HEK293 (cell line): ENCODE results near the gene CASP3.

Experiments
- CTCF ChIA-PET: fragments of 350-600 bp; formaldehyde crosslinking; extraction: SDS; loops from one replicate; lab custom pipeline; 2021; ENCODE audit warnings: antibody characterized with exemption; lab: Yijun Ruan, JAX
- POLR2A ChIA-PET: fragments of 300-600 bp; formaldehyde crosslinking; extraction: SDS; loops from one replicate; lab custom pipeline; 2020; ENCODE audit warnings: antibody characterized with exemption, inconsistent platforms; lab: Yijun Ruan, JAX
- H3K27ac ChIP-seq: fragments of 200-500 bp; sonication (Bioruptor generic); 2 replicates; pipeline ENCODE4 v1.5.1; 2014; ENCODE audit warnings: low read depth, low read length, control low read depth, inconsistent platforms; ENCODE audit errors: extremely low read depth
- H3K36me3 ChIP-seq, 2 experiments: fragments of 200-500 bp in 1 of 2; sonication (Bioruptor generic) in 1 of 2; 1 replicate in 1 of 2; 2 replicates in 1 of 2; pipeline ENCODE4 v1.5.1; 2014 to 2017; ENCODE audit warnings: inconsistent platforms in 2 of 2, low read length in 2 of 2; ENCODE audit not compliant: control insufficient read depth in 2 of 2, insufficient read depth in 1 of 2
- H3K4me1 ChIP-seq: fragments of 200-500 bp; sonication (Bioruptor generic); 2 replicates; pipeline ENCODE4 v1.5.1; 2014; ENCODE audit warnings: mild to moderate bottlenecking, low read length, inconsistent platforms; ENCODE audit not compliant: control insufficient read depth, insufficient read depth
- H3K4me3 ChIP-seq: 2 replicates; pipeline ENCODE4 v1.5.1; 2011; ENCODE audit warnings: low read depth, mild to moderate bottlenecking, control low read depth, low read length, moderate library complexity
- H3K9me3 ChIP-seq: fragments of 200-500 bp; sonication (Bioruptor generic); 2 replicates; pipeline ENCODE4 v1.5.1; 2014; ENCODE audit warnings: low read depth, low read length, inconsistent platforms; ENCODE audit not compliant: control insufficient read depth, insufficient read depth
- GLIS2 ChIP-seq: fragments of 450-650 bp; formaldehyde crosslinking; IDR thresholded peaks from 2 replicates; pipeline ENCODE4 v1.5.1; 2016; ENCODE audit warnings: missing biosample characterization, missing genetic modification characterization
- HIC1 ChIP-seq: fragments of 450-650 bp; formaldehyde crosslinking; IDR thresholded peaks from 2 replicates; pipeline ENCODE4 v1.5.1; 2016; ENCODE audit warnings: missing biosample characterization, missing genetic modification characterization
- MYNN ChIP-seq: fragments of 450-650 bp; formaldehyde crosslinking; IDR thresholded peaks from 2 replicates; pipeline ENCODE4 v1.5.1; 2016; ENCODE audit warnings: missing biosample characterization, missing genetic modification characterization, borderline replicate concordance
- SALL2 ChIP-seq: fragments of 450-650 bp; formaldehyde crosslinking; IDR thresholded peaks from 2 replicates; pipeline ENCODE4 v1.5.0; 2017; ENCODE audit warnings: missing biosample characterization, mild to moderate bottlenecking, missing genetic modification characterization, borderline replicate concordance
- TCF7L2 ChIP-seq: IDR thresholded peaks from 2 replicates; pipeline ENCODE4 v1.6.1; 2011; ENCODE audit warnings: low read depth, mild to moderate bottlenecking, inconsistent platforms, low read length, moderate library complexity, borderline replicate concordance
- ZBTB1 ChIP-seq: fragments of 450-650 bp; formaldehyde crosslinking; IDR thresholded peaks from 2 replicates; pipeline ENCODE4 v1.5.1; 2016; ENCODE audit warnings: missing biosample characterization, missing genetic modification characterization
- ZNF133 ChIP-seq: fragments of 450-650 bp; formaldehyde crosslinking; IDR thresholded peaks from 2 replicates; pipeline ENCODE4 v1.5.1; 2016; ENCODE audit warnings: missing biosample characterization, missing genetic modification characterization
- ZNF138 ChIP-seq: fragments of 450-650 bp; formaldehyde crosslinking; IDR thresholded peaks from 2 replicates; pipeline ENCODE4 v1.5.1; 2016; ENCODE audit warnings: missing biosample characterization, missing genetic modification characterization, borderline replicate concordance
- ZNF214 ChIP-seq: fragments of 450-650 bp; formaldehyde crosslinking; IDR thresholded peaks from 2 replicates; pipeline ENCODE4 v1.5.1; 2017; ENCODE audit warnings: missing biosample characterization, mild to moderate bottlenecking, missing genetic modification characterization, borderline replicate concordance
- ZNF23 ChIP-seq: fragments of 450-650 bp; formaldehyde crosslinking; IDR thresholded peaks from 2 replicates; pipeline ENCODE4 v1.5.1; 2016; ENCODE audit warnings: missing biosample characterization, missing genetic modification characterization, borderline replicate concordance
- ZNF292 ChIP-seq: fragments of 450-650 bp; formaldehyde crosslinking; IDR thresholded peaks from 2 replicates; pipeline ENCODE4 v1.5.1; 2016; ENCODE audit warnings: low read depth, missing biosample characterization, missing genetic modification characterization, borderline replicate concordance
- ZNF37A ChIP-seq: fragments of 450-650 bp; IDR thresholded peaks from 2 replicates; pipeline ENCODE4 v1.5.1; 2018; ENCODE audit warnings: missing biosample characterization, missing genetic modification characterization
- ZNF530 ChIP-seq: fragments of 450-650 bp; formaldehyde crosslinking; IDR thresholded peaks from 2 replicates; pipeline ENCODE4 v1.5.1; 2016; ENCODE audit warnings: low read depth, missing biosample characterization, missing genetic modification characterization
- ZNF549 ChIP-seq: fragments of 450-650 bp; IDR thresholded peaks from 2 replicates; pipeline ENCODE4 v1.5.1; 2018; ENCODE audit warnings: missing biosample characterization, missing genetic modification characterization, mild to moderate bottlenecking, inconsistent platforms, moderate library complexity
- ZNF558 ChIP-seq: fragments of 450-650 bp; formaldehyde crosslinking; IDR thresholded peaks from 2 replicates; pipeline ENCODE4 v1.5.1; 2016; ENCODE audit warnings: missing biosample characterization, missing genetic modification characterization
- ZNF560 ChIP-seq: fragments of 450-650 bp; formaldehyde crosslinking; IDR thresholded peaks from 2 replicates; pipeline ENCODE4 v1.5.1; 2017; ENCODE audit warnings: missing biosample characterization, missing genetic modification characterization, borderline replicate concordance
- ZNF626 ChIP-seq: fragments of 450-650 bp; sonication (Bioruptor Pico); formaldehyde crosslinking; IDR thresholded peaks from 2 replicates; pipeline ENCODE4 v1.5.1; 2018; ENCODE audit warnings: missing biosample characterization, missing genetic modification characterization, inconsistent platforms
- ZSCAN4 ChIP-seq: fragments of 450-650 bp; formaldehyde crosslinking; IDR thresholded peaks from 2 replicates; pipeline ENCODE4 v1.5.1; 2017; ENCODE audit warnings: missing biosample characterization, missing genetic modification characterization
- TF ChIP-seq, protein P1 (sequence below): fragments of 450-650 bp; formaldehyde crosslinking; IDR thresholded peaks from 2 replicates; pipeline ENCODE4 v1.5.1; 2017; ENCODE audit warnings: missing biosample characterization, mild to moderate bottlenecking, missing genetic modification characterization, moderate library complexity
- TF ChIP-seq, protein P2 (sequence below): fragments of 450-650 bp; formaldehyde crosslinking; IDR thresholded peaks from 2 replicates; pipeline ENCODE4 v1.5.1; 2016; ENCODE audit warnings: missing biosample characterization, missing genetic modification characterization
- TF ChIP-seq, protein P3 (sequence below): sonication (generic); formaldehyde crosslinking; IDR thresholded peaks from 2 replicates; pipeline ENCODE4 v1.8.1; 2022; ENCODE audit warnings: mild to moderate bottlenecking, moderate library complexity, missing genetic modification reagents
- TF ChIP-seq, protein P4 (sequence below): fragments of 450-650 bp; formaldehyde crosslinking; IDR thresholded peaks from 2 replicates; pipeline ENCODE4 v1.5.1; 2016; ENCODE audit warnings: missing biosample characterization, missing genetic modification characterization, low read depth
- TF ChIP-seq, protein P5 (sequence below): fragments of 450-650 bp; formaldehyde crosslinking; IDR thresholded peaks from 2 replicates; pipeline ENCODE4 v1.5.1; 2016; ENCODE audit warnings: missing biosample characterization, missing genetic modification characterization

CASP3 gene

DNA sequence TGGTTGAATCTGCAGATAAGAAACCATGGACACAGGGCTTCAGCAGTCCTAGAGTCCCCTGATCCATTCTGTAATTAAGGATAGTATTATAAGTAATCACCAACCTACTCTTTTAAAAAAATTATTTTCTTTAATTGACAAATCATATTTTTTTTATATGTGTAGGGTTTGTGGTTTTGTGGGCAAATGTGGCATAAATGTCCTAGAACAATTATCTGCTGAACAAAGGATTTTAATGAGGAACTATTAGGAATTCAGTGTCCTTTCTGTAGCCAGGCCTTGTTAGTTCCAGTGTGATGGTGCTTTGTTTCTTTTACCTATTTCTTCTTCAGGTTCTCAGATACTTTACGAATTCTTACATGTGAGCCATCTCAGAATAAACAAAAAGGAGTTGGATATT, 32.7 kb upstream of the CASP3 start:
- H3K36me3 ChIP-seq, result peaks cover 6 to 33% of the 10 kb centered on the region in 2 experiments; a peak in 2 of 3 replicates
- POLR2A ChIA-PET, result no interaction called here
- no peak overlapping the region for H3K4me3 ChIP-seq

DNA sequence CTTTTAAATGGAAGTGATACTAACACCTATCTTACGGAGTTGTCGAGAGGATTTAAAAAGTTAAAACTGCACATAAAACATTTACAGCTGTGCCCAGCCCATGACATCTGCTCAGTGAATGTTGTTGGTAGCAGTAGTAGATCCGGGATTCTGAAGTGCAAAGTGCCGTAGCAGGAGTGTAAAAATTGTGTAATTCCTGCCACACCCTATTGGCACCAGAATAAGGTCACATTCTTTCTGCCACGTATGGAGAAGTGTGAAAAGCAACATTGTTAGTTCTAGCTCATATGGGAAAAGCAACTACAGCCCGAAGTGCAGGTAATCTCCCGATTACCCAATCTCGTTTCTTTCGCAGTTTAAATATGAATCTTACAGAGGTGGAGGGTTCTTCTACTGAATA, 31.5 kb upstream of the CASP3 start:
- Histone ChIP-seq H3K9me3 (no peaks in the 10 kb centered on the region), H3K4me3 (no peak overlapping the region), H3K4me1 (no peaks in the 10 kb centered on the region), H3K27ac (no peak overlapping the region), H3K36me3 (peaks cover 6 to 25% of the 10 kb centered on the region in 2 experiments; a peak in 2 of 3 replicates)
- ChIA-PET POLR2A (no interaction called here), CTCF (no interaction called here)
- TF ChIP-seq ZNF133 (tag by site-specific recombination), result no peak
- TF ChIP-seq ZSCAN4, result no peak
- no peak for TF ChIP-seq ZNF626 (tag by site-specific recombination)
- TF ChIP-seq, protein P1, sequence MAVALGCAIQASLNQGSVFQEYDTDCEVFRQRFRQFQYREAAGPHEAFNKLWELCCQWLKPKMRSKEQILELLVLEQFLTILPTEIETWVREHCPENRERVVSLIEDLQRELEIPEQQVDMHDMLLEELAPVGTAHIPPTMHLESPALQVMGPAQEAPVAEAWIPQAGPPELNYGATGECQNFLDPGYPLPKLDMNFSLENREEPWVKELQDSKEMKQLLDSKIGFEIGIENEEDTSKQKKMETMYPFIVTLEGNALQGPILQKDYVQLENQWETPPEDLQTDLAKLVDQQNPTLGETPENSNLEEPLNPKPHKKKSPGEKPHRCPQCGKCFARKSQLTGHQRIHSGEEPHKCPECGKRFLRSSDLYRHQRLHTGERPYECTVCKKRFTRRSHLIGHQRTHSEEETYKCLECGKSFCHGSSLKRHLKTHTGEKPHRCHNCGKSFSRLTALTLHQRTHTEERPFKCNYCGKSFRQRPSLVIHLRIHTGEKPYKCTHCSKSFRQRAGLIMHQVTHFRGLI (tag by site-specific recombination), result no peak
- TF ChIP-seq ZNF560, result no peak
- no peak for TF ChIP-seq ZNF23
- no peak for TF ChIP-seq ZNF214 (tag by site-specific recombination)
- TF ChIP-seq HIC1, result no peak
- TF ChIP-seq, protein P2, sequence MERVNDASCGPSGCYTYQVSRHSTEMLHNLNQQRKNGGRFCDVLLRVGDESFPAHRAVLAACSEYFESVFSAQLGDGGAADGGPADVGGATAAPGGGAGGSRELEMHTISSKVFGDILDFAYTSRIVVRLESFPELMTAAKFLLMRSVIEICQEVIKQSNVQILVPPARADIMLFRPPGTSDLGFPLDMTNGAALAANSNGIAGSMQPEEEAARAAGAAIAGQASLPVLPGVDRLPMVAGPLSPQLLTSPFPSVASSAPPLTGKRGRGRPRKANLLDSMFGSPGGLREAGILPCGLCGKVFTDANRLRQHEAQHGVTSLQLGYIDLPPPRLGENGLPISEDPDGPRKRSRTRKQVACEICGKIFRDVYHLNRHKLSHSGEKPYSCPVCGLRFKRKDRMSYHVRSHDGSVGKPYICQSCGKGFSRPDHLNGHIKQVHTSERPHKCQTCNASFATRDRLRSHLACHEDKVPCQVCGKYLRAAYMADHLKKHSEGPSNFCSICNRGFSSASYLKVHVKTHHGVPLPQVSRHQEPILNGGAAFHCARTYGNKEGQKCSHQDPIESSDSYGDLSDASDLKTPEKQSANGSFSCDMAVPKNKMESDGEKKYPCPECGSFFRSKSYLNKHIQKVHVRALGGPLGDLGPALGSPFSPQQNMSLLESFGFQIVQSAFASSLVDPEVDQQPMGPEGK (tag by site-specific recombination), result no peak
- TF ChIP-seq, protein P3, sequence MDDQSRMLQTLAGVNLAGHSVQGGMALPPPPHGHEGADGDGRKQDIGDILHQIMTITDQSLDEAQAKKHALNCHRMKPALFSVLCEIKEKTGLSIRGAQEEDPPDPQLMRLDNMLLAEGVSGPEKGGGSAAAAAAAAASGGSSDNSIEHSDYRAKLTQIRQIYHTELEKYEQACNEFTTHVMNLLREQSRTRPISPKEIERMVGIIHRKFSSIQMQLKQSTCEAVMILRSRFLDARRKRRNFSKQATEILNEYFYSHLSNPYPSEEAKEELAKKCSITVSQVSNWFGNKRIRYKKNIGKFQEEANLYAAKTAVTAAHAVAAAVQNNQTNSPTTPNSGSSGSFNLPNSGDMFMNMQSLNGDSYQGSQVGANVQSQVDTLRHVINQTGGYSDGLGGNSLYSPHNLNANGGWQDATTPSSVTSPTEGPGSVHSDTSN (CRISPR knock-in tag), result no peak
- TF ChIP-seq, protein P4, sequence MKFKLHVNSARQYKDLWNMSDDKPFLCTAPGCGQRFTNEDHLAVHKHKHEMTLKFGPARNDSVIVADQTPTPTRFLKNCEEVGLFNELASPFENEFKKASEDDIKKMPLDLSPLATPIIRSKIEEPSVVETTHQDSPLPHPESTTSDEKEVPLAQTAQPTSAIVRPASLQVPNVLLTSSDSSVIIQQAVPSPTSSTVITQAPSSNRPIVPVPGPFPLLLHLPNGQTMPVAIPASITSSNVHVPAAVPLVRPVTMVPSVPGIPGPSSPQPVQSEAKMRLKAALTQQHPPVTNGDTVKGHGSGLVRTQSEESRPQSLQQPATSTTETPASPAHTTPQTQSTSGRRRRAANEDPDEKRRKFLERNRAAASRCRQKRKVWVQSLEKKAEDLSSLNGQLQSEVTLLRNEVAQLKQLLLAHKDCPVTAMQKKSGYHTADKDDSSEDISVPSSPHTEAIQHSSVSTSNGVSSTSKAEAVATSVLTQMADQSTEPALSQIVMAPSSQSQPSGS (tag by site-specific recombination), result no peak

More for the DNA sequence above, 32.7 kb upstream of the CASP3 start:
- Histone ChIP-seq H3K4me1 (no peaks in the 10 kb centered on the region), H3K9me3 (no peaks in the 10 kb centered on the region), H3K27ac (no peak overlapping the region)
- CTCF ChIA-PET, result no interaction called here
- no peak for TF ChIP-seq ZNF530 (tag by site-specific recombination)
- TF ChIP-seq, protein P5, sequence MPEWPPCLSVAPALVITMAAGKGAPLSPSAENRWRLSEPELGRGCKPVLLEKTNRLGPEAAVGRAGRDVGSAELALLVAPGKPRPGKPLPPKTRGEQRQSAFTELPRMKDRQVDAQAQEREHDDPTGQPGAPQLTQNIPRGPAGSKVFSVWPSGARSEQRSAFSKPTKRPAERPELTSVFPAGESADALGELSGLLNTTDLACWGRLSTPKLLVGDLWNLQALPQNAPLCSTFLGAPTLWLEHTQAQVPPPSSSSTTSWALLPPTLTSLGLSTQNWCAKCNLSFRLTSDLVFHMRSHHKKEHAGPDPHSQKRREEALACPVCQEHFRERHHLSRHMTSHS (tag by site-specific recombination), result no peak
- TF ChIP-seq ZNF292 (tag by site-specific recombination), result no peak
- no peak for TF ChIP-seq ZBTB1
- no peak for TF ChIP-seq ZNF37A (tag by site-specific recombination)
- TF ChIP-seq ZNF558 (tag by site-specific recombination), result no peak
- no peak for TF ChIP-seq SALL2 (tag by site-specific recombination)
- TF ChIP-seq ZNF549 (tag by site-specific recombination), result no peak
- TF ChIP-seq, protein P2 (tag by site-specific recombination), result no peak
- no peak for TF ChIP-seq MYNN (tag by site-specific recombination)
- TF ChIP-seq GLIS2 (tag by site-specific recombination), result no peak
- TF ChIP-seq ZNF138 (tag by site-specific recombination), result no peak
- no peak for TF ChIP-seq TCF7L2
- TF ChIP-seq, all 188 proteins: peak for 0
